Common myeloid progenitor, CD34-positive (primary cell): ENCODE measurements around the gene F7.

Source experiments
- CTCF ChIA-PET: fragments of 350-600 bp; sonication (Branson Sonifier 250); formaldehyde crosslinking; loops from one replicate; lab custom pipeline; 2021; ENCODE audit warnings: antibody characterized with exemption; lab: Charles Lee
- POLR2A ChIA-PET: fragments of 350-600 bp; sonication (Branson Sonifier 250); formaldehyde crosslinking; loops from one replicate; lab custom pipeline; 2021; ENCODE audit warnings: antibody characterized with exemption; lab: Charles Lee
- DNase-seq, 3 donors: peaks; one replicate each; pipeline versions ENCODE4 v3.0.0 to v3.0.0-alpha.2; 2013
- H3K27ac ChIP-seq, 2 experiments: 1 replicate in 1 of 2; 2 replicates in 1 of 2; pipeline ENCODE4 v1.7.0; 2013; ENCODE audit warnings: inconsistent platforms in 2 of 2, low read length in 2 of 2, mild to moderate bottlenecking in 2 of 2, low read depth in 1 of 2, moderate library complexity in 1 of 2; ENCODE audit not compliant: severe bottlenecking in 2 of 2, insufficient read depth in 1 of 2, poor library complexity in 1 of 2
- H3K27me3 ChIP-seq, 5 experiments: replicated peaks in 2 of 5; 1 replicate in 3 of 5; 2 replicates in 2 of 5; pipeline versions ENCODE4 v1.6.1 to v1.7.0; 2013; ENCODE audit warnings: low read length in 4 of 5, mild to moderate bottlenecking in 2 of 5, moderate library complexity in 2 of 5, inconsistent platforms in 1 of 5; ENCODE audit not compliant: insufficient read depth in 5 of 5, control insufficient read depth in 4 of 5
- H3K36me3 ChIP-seq, 4 experiments: 1 replicate in 2 of 4; 2 replicates in 2 of 4; pipeline versions ENCODE4 v1.6.1 to v1.7.0; 2013; ENCODE audit warnings: low read length in 3 of 4, control low read depth in 1 of 4, mild to moderate bottlenecking in 1 of 4; ENCODE audit not compliant: control insufficient read depth in 4 of 4, insufficient read depth in 4 of 4
- H3K4me1 ChIP-seq, 4 experiments: 1 replicate in 3 of 4; 2 replicates in 1 of 4; pipeline versions ENCODE4 v1.6.1 to v1.7.1; 2013; ENCODE audit warnings: low read length in 3 of 4, mild to moderate bottlenecking in 3 of 4, control low read depth in 1 of 4, inconsistent platforms in 1 of 4, moderate library complexity in 1 of 4; ENCODE audit not compliant: control insufficient read depth in 4 of 4, insufficient read depth in 4 of 4; ENCODE audit errors: control extremely low read depth in 1 of 4
- H3K4me3 ChIP-seq, 7 experiments: 1 replicate in 4 of 7; 2 replicates in 3 of 7; pipeline versions ENCODE4 v1.5.1 to v1.7.0; 2013; ENCODE audit warnings: mild to moderate bottlenecking in 7 of 7, low read length in 6 of 7, moderate library complexity in 6 of 7, inconsistent platforms in 2 of 7, low read depth in 2 of 7, control low read depth in 1 of 7; ENCODE audit not compliant: insufficient read depth in 4 of 7, control insufficient read depth in 1 of 7; ENCODE audit errors: extremely low read depth in 1 of 7
- H3K9me3 ChIP-seq, 5 experiments: 1 replicate in 4 of 5; 2 replicates in 1 of 5; pipeline versions ENCODE4 v1.6.1 to v1.7.1; 2013; ENCODE audit warnings: low read length in 4 of 5, mild to moderate bottlenecking in 2 of 5, inconsistent platforms in 1 of 5, low read depth in 1 of 5, moderate library complexity in 1 of 5; ENCODE audit not compliant: control insufficient read depth in 4 of 5, insufficient read depth in 2 of 5; ENCODE audit errors: control extremely low read depth in 1 of 5
- WGBS: methylation state at CpG from one replicate; pipeline ENCODE4 v1.1.5; 2013; ENCODE audit not compliant: insufficient coverage; 5-methylcytosine and 5-hydroxymethylcytosine counted together

Gene F7

GRCh38 chr13:113083022-113083373 lies 22.6 kb upstream of the F7 start:
- 92% methylated on average over 10 of the region's 10 CpGs for WGBS
- CTCF ChIA-PET: no interaction called here
- Histone ChIP-seq H3K4me1 (no peaks in the 10 kb centered on the region), H3K4me3 (no peak overlapping the region), H3K27ac (no peak overlapping the region), H3K27me3 (no peaks in the 10 kb centered on the region), H3K36me3 (no peaks in the 10 kb centered on the region), H3K9me3 (peaks cover 0 to 4% (median 0%) of the 10 kb centered on the region in 5 experiments)
- POLR2A ChIA-PET: no interaction called here
- no peak for DNase-seq

- POLR2A ChIA-PET: no interaction called here
- CTCF ChIA-PET: no interaction called here
- H3K27ac ChIP-seq: no peak overlapping the region
- 91% methylated on average over 18 of the region's 18 CpGs for WGBS
- no peaks in the 10 kb centered on the region for H3K4me1 ChIP-seq
- no peak for DNase-seq
- peaks cover 0 to 4% (median 0%) of the 10 kb centered on the region in 5 experiments for H3K9me3 ChIP-seq
- H3K36me3 ChIP-seq: no peaks in the 10 kb centered on the region
- no peaks in the 10 kb centered on the region for H3K27me3 ChIP-seq
- no peak overlapping the region for H3K4me3 ChIP-seq
Measured at GRCh38 chr13:113083402-113084061, 22.1 kb upstream of the F7 start.

- no peak for DNase-seq
- Histone ChIP-seq H3K4me3 (no peak overlapping the region), H3K36me3 (no peaks in the 10 kb centered on the region), H3K4me1 (no peaks in the 10 kb centered on the region), H3K9me3 (peaks cover 0 to 4% (median 0%) of the 10 kb centered on the region in 5 experiments), H3K27me3 (no peaks in the 10 kb centered on the region), H3K27ac (no peak overlapping the region)
- 95% methylated on average over 21 of the region's 25 CpGs for WGBS
- CTCF ChIA-PET: no interaction called here
- POLR2A ChIA-PET: no interaction called here
Measured at GRCh38 chr13:113084094-113084942, 21.3 kb upstream of the F7 start.

GRCh38 chr13:113084943-113085540 lies 20.5 kb upstream of the F7 start:
- no peak overlapping the region for H3K4me3 ChIP-seq
- WGBS: 98% methylated on average over 23 of the region's 24 CpGs
- H3K27me3 ChIP-seq: no peaks in the 10 kb centered on the region
- H3K4me1 ChIP-seq: no peaks in the 10 kb centered on the region
- H3K27ac ChIP-seq: no peak overlapping the region
- POLR2A ChIA-PET: no interaction called here
- no peaks in the 10 kb centered on the region for H3K36me3 ChIP-seq
- CTCF ChIA-PET: no interaction called here
- DNase-seq: no peak
- H3K9me3 ChIP-seq: peaks cover 0 to 4% (median 0%) of the 10 kb centered on the region in 5 experiments

- POLR2A ChIA-PET: no interaction called here
- H3K4me3 ChIP-seq: no peak overlapping the region
- 91% methylated on average over 32 of the region's 32 CpGs for WGBS
- no peak overlapping the region for H3K27ac ChIP-seq
- no peaks in the 10 kb centered on the region for H3K36me3 ChIP-seq
- peaks cover 0 to 4% (median 0%) of the 10 kb centered on the region in 5 experiments for H3K9me3 ChIP-seq
- CTCF ChIA-PET: interaction anchor here (0.7 to 1.0 kb wide), 2 partner anchors 9 to 29 kb away, joined by 3 read pairs; no protein-coding TSS in a partner anchor
- DNase-seq: no peak
- H3K4me1 ChIP-seq: no peaks in the 10 kb centered on the region
- no peaks in the 10 kb centered on the region for H3K27me3 ChIP-seq
Measured at GRCh38 chr13:113086031-113086750, 19.4 kb upstream of the F7 start.

GRCh38 chr13:113086991-113087922 lies 18.3 kb upstream of the F7 start:
- ChIA-PET CTCF (interaction anchor here (0.7 kb wide), 1 partner anchor 28 kb away, joined by 3 read pairs; no protein-coding TSS in a partner anchor), POLR2A (interaction anchor here (0.7 kb wide), 1 partner anchor 13 kb away, joined by 3 read pairs; no protein-coding TSS in a partner anchor)
- no peak for DNase-seq

More at GRCh38 chr13:113086991-113087922, 18.3 kb upstream of the F7 start:
- whole genome bisulfite sequencing: 97% methylated on average over 29 of the region's 39 CpGs
- H3K4me3 ChIP-seq: no peak overlapping the region
- no peaks in the 10 kb centered on the region for H3K4me1 ChIP-seq
- H3K9me3 ChIP-seq: peaks cover 0 to 4% (median 0%) of the 10 kb centered on the region in 5 experiments
- no peak overlapping the region for H3K27ac ChIP-seq
- H3K36me3 ChIP-seq: no peaks in the 10 kb centered on the region
- no peaks in the 10 kb centered on the region for H3K27me3 ChIP-seq
